Mucosa of descending colon (tissue), 3 donors: Measurements from ENCODE around the gene PARP12. TPM values are rescaled to one million over a fixed set of nuclear protein-coding genes. Genes with fewer than 3 reads are reported as not detected.

Experiments used
- ATAC-seq: fragments of 200-7000 bp; cut with Tn5 transposase; one replicate; pipeline ENCODE4 v1.9.1; 2020; ENCODE audit warnings: mild to moderate bottlenecking, moderate library complexity
- DNase-seq, 3 donors: peaks; one replicate each; pipeline ENCODE4 v3.0.0-alpha.2; 2020
- H3K36me3 ChIP-seq: fragments of 200-600 bp; one replicate; pipeline ENCODE4 v1.8.0; 2021; ENCODE audit warnings: low read depth, mild to moderate bottlenecking
- H3K4me1 ChIP-seq: fragments of 200-600 bp; one replicate; pipeline ENCODE4 v1.8.0; 2021; ENCODE audit warnings: low read depth, mild to moderate bottlenecking
- H3K4me3 ChIP-seq: fragments of 200-600 bp; one replicate; pipeline ENCODE4 v1.8.0; 2021; ENCODE audit warnings: mild to moderate bottlenecking
- H3K9me3 ChIP-seq: fragments of 200-600 bp; one replicate; pipeline ENCODE4 v1.8.0; 2021; ENCODE audit warnings: mild to moderate bottlenecking
- CTCF ChIP-seq: fragments of 200-600 bp; IDR thresholded peaks from one replicate; pipeline ENCODE4 v1.8.0; 2022; ENCODE audit warnings: antibody characterized with exemption, mild to moderate bottlenecking
- intact Hi-C, 2 donors: fragments of 100-400 bp; cut with DNase I in 1 of 2; cut with micrococcal nuclease in 1 of 2; formaldehyde crosslinking; loops; one replicate each; pipeline versions ENCODE4 v1.11.0 to v1.11.1; 2022; cut with DNase I, micrococcal nuclease
- total RNA-seq, 3 donors: library from RNA; stranded (reverse); fragmentation: NEBNext Ultra II Directional in 2 of 3; extraction: Animal tissue kit (Norgen Biotek cat#: 25700) in 2 of 3; gene quantifications; one replicate each; pipeline versions ENCODE4 v1.2.1 to v1.2.4, GENCODE V29; 2021 to 2023
- donor health status: DM: no; HTN: no; CAD: no; lungs with moderate emphysema.
- donor health status: DM: no; HTN: no; CAD: no.
- donor health status: DM: no; HTN: yes; CAD: no.

The PARP12 gene
- total RNA-seq, 3 donors from 2014 or later = 55.7 to 77.0 (median 61.8) TPM

DNA sequence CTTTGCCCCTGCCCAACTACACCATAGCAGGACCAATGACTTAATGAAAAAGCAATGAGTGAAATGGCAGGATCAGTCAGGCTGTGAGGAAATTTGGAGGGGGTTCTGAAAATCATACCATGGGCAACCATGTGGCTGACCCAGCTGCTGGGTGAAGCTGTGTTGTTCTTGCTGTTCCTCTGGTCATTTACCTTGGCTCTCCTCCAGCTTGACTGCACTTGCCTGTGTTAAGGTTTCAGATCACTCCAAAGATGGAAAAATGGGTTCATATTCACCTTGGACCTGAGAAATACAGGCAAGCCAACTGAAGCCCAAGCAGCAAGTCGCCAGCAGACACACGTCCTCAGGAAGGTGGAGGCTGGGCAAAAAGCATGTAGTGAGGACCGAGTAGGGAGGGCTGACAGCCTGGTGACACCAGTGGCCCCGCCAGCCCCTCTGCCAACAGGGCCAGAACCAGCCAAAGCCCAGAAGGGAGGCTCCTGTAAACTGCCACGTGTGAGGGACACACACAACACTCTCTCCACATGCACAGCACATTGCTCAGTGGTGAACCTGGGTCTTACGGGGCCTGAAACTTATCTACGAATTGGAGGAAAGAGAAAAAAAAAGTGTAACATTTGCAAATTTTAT lies 40.1 kb downstream of the PARP12 start:
- DNase-seq (no peak), ATAC-seq (no peak)
- no peaks in the 10 kb centered on the region for H3K9me3 ChIP-seq
- no peak overlapping the region for H3K4me3 ChIP-seq
- TF ChIP-seq CTCF = no peak
- no peaks in the 10 kb centered on the region for H3K4me1 ChIP-seq
- intact Hi-C loops = no loop called here
- H3K36me3 ChIP-seq = peaks cover 4% of the 10 kb centered on the region

- H3K4me1 ChIP-seq = no peaks in the 10 kb centered on the region
- TF ChIP-seq CTCF = no peak
- ATAC-seq (no peak), DNase-seq (no peak)
- no peaks in the 10 kb centered on the region for H3K9me3 ChIP-seq
- peaks cover 4% of the 10 kb centered on the region for H3K36me3 ChIP-seq
- no peak overlapping the region for H3K4me3 ChIP-seq
- intact Hi-C loops = no loop called here
Measured at GRCh38 chr7:140021603-140022002, 41.1 kb downstream of the PARP12 start.

- intact Hi-C loops = no loop called here
- H3K9me3 ChIP-seq = no peaks in the 10 kb centered on the region
- no peaks in the 10 kb centered on the region for H3K4me1 ChIP-seq
- no peak for ATAC-seq
- DNase-seq = no peak
- no peak for TF ChIP-seq CTCF
- no peak overlapping the region for H3K4me3 ChIP-seq
- peaks cover 4% of the 10 kb centered on the region for H3K36me3 ChIP-seq
Measured at GRCh38 chr7:140019606-140020005, 43.1 kb downstream of the PARP12 start.

GRCh38 chr7:140019172-140019571 lies 43.6 kb downstream of the PARP12 start:
- DNase-seq (no peak), ATAC-seq (no peak)
- Histone ChIP-seq H3K36me3 (peaks cover 3% of the 10 kb centered on the region), H3K4me1 (no peaks in the 10 kb centered on the region), H3K4me3 (no peak overlapping the region), H3K9me3 (no peaks in the 10 kb centered on the region)
- intact Hi-C loops = no loop called here
- no peak for TF ChIP-seq CTCF

DNA sequence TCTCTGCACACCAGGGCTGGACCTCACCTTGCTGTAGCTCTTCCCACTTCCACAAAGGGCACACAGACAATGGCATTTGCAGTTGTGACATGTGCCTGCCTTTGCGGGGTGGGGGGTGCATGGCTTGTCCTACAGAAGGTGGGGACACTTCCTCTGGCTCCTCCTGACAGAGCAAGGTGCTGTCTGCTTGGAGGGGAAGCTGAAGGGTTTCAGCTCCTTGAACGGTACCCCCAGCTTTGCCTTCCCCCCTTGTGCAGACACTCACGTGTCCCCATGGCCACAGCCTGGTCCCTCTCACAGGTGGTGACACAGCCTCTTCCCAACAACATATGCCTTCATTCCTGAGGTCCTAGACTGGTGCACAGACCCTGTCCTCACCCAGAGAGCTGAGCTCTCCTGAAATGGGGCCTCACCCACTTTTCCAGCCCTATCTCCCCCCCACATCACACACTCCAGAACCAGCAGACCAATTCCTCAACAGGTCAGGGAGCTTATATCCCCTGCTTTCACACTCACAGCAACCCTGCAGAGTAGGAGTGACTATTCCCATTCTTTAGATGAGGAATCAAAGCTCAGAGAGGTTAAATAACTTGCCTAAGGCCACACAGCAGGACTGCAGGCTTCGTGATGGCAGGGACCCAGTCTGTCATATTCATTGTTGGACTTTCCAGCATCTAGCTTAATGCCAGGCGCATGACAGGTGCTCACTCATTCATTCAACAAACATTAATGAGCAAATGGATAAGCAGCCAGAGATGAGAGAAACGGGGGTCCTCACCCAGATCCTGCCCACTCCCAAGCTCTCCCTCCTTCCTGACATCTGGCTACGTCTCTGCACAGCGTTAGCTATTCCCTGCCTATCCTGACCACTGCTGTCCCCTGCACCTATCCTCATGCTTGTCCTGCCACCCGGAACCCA lies 44.4 kb downstream of the PARP12 start:
- DNase-seq (no peak), ATAC-seq (no peak)
- no peaks in the 10 kb centered on the region for H3K36me3 ChIP-seq
- no peak for TF ChIP-seq CTCF
- H3K4me1 ChIP-seq = no peaks in the 10 kb centered on the region
- no peaks in the 10 kb centered on the region for H3K9me3 ChIP-seq
- intact Hi-C loops = no loop called here
- no peak overlapping the region for H3K4me3 ChIP-seq
